GM21423 (cell line): ENCODE data around the gene CST8.

ENCODE experiments used
- ATAC-seq: cut with Tn5 transposase; IDR thresholded peaks from one replicate; pipeline ENCODE4 v1.9.1; 2021; ENCODE audit warnings: mild to moderate bottlenecking, moderate library complexity; ENCODE audit not compliant: unreplicated experiment

The CST8 gene

GRCh38 chr20:23475395-23475794 lies 15.5 kb upstream of the CST8 start:
- no peak for ATAC-seq

- ATAC-seq = no peak
These were observed 14.7 kb upstream of the CST8 start for GRCh38 chr20:23476015-23476754.

- ATAC-seq = no peak
These were observed 13.7 kb upstream of the CST8 start for GRCh38 chr20:23477223-23477622.

- ATAC-seq = no peak
These were observed 11.9 kb upstream of the CST8 start for GRCh38 chr20:23479043-23479442.

- no peak for ATAC-seq
These were observed 8.8 kb upstream of the CST8 start for GRCh38 chr20:23482138-23482537.

GRCh38 chr20:23484081-23484480 lies 6.8 kb upstream of the CST8 start:
- no peak for ATAC-seq

- no peak for ATAC-seq
These were observed 2.4 kb upstream of the CST8 start for GRCh38 chr20:23488470-23488869.

- ATAC-seq = no peak
These were observed 1.9 kb upstream of the CST8 start for GRCh38 chr20:23488996-23489395.

- ATAC-seq = no peak
These were observed 1.4 kb downstream of the CST8 start for GRCh38 chr20:23492292-23492691.

- no peak for ATAC-seq
These were observed 2.4 kb downstream of the CST8 start for GRCh38 chr20:23493172-23493772.

GRCh38 chr20:23497536-23497935 lies 6.6 kb downstream of the CST8 start:
- no peak for ATAC-seq

- ATAC-seq = no peak
These were observed 11.0 kb downstream of the CST8 start for GRCh38 chr20:23501926-23502325.

- ATAC-seq = no peak
These were observed 12.7 kb downstream of the CST8 start for GRCh38 chr20:23503649-23504048.

- no peak for ATAC-seq
These were observed 16.4 kb downstream of the CST8 start for GRCh38 chr20:23507346-23507745.

- no peak for ATAC-seq
These were observed 17.7 kb downstream of the CST8 start for GRCh38 chr20:23508449-23509229.

- no peak for ATAC-seq
These were observed 18.5 kb downstream of the CST8 start for GRCh38 chr20:23509247-23509913.

- no peak for ATAC-seq
These were observed 19.2 kb downstream of the CST8 start for GRCh38 chr20:23510000-23510590.

GRCh38 chr20:23513164-23513563 lies 22.2 kb downstream of the CST8 start:
- ATAC-seq = no peak

- no peak for ATAC-seq
These were observed 23.9 kb downstream of the CST8 start for GRCh38 chr20:23514848-23515247.

- no peak for ATAC-seq
These were observed 24.5 kb downstream of the CST8 start for GRCh38 chr20:23515250-23515939.
